OCI-LY7 (cell line): Measurements from ENCODE around the gene AGER. TPM values are rescaled to one million over a fixed set of nuclear protein-coding genes. Genes with fewer than 3 reads are reported as not detected.

Source experiments
- BruUV-seq: library from RNA; stranded (reverse); fragments of 400-500 nt; replicated peaks from 2 replicates; lab custom pipeline; 2021; lab: Mats Ljungman, UMichigan
- CTCF ChIA-PET: fragments of 300-600 bp; sonication (Branson Sonifier 250); formaldehyde crosslinking; loops from one replicate; lab custom pipeline; 2022; ENCODE audit warnings: antibody characterized with exemption; ENCODE audit not compliant: unreplicated experiment; lab: Charles Lee
- POLR2A ChIA-PET: fragments of 300-600 bp; sonication (Branson Sonifier 250); formaldehyde crosslinking; loops from one replicate; lab custom pipeline; 2022; ENCODE audit warnings: antibody characterized with exemption; lab: Charles Lee
- DNase-seq: peaks from one replicate; pipeline ENCODE4 v3.0.0-alpha.2; 2015; ENCODE audit warnings: low spot score
- H2AFZ ChIP-seq: fragments of 200-600 bp; sonication (generic), shearing (Covaris generic); 2 replicates; pipeline ENCODE4 v1.6.1; 2014; ENCODE audit warnings: mild to moderate bottlenecking, antibody characterized with exemption, low read length, moderate library complexity
- H3K27ac ChIP-seq: fragments of 200-600 bp; sonication (generic); 2 replicates; pipeline ENCODE4 v1.5.1; 2014; ENCODE audit warnings: mixed run types, low read depth, mild to moderate bottlenecking, moderate library complexity, low read length, inconsistent platforms; ENCODE audit not compliant: poor library complexity, severe bottlenecking
- H3K36me3 ChIP-seq: fragments of 200-600 bp; sonication (generic); 2 replicates; pipeline ENCODE4 v1.6.1; 2014; ENCODE audit warnings: mild to moderate bottlenecking, antibody characterized with exemption, low read length, moderate library complexity, mixed read lengths; ENCODE audit not compliant: insufficient read depth
- H3K4me1 ChIP-seq: fragments of 200-600 bp; sonication (generic); 2 replicates; pipeline ENCODE4 v1.5.1; 2014; ENCODE audit warnings: mild to moderate bottlenecking, low read length; ENCODE audit not compliant: insufficient read depth, poor library complexity, severe bottlenecking
- H3K4me2 ChIP-seq: fragments of 200-600 bp; sonication (generic); 2 replicates; pipeline ENCODE4 v1.6.1; 2014; ENCODE audit warnings: mild to moderate bottlenecking, low read length
- H3K4me3 ChIP-seq: fragments of 200-600 bp; sonication (generic); 2 replicates; pipeline ENCODE4 v1.5.1; 2014; ENCODE audit warnings: mild to moderate bottlenecking, low read depth, low read length; ENCODE audit not compliant: poor library complexity, severe bottlenecking
- H3K79me2 ChIP-seq: fragments of 200-600 bp; sonication (generic); 2 replicates; pipeline ENCODE4 v1.6.1; 2016; ENCODE audit warnings: low read depth, mild to moderate bottlenecking, low read length, moderate library complexity, mixed read lengths; ENCODE audit not compliant: insufficient read depth
- H3K9me2 ChIP-seq: fragments of 200-600 bp; sonication (generic); 2 replicates; pipeline ENCODE4 v1.6.1; 2016; ENCODE audit warnings: mild to moderate bottlenecking, low read length, mixed read lengths; ENCODE audit not compliant: insufficient read depth
- H3K9me3 ChIP-seq: fragments of 200-600 bp; sonication (generic); 2 replicates; pipeline ENCODE4 v1.6.1; 2014; ENCODE audit warnings: mild to moderate bottlenecking, mixed run types, low read length, mixed read lengths
- H4K20me1 ChIP-seq: fragments of 200-600 bp; sonication (generic); 2 replicates; pipeline ENCODE4 v1.6.1; 2014; ENCODE audit warnings: mild to moderate bottlenecking, antibody characterized with exemption, low read length, moderate library complexity, mixed read lengths; ENCODE audit not compliant: insufficient read depth
- CTCF ChIP-seq: fragments of 200-600 bp; sonication (generic); conservative IDR thresholded peaks from 2 replicates; pipeline ENCODE4 v1.5.1; 2014; ENCODE audit warnings: mild to moderate bottlenecking, antibody characterized with exemption, low read length, moderate library complexity, mixed read lengths
- EZH2phosphoT487 ChIP-seq: fragments of 200-600 bp; sonication (generic); IDR thresholded peaks from 2 replicates; pipeline ENCODE4 v1.6.1; 2018; ENCODE audit warnings: low read depth, borderline replicate concordance, mild to moderate bottlenecking, mixed run types, antibody characterized with exemption, low read length, moderate library complexity, mixed read lengths
- intact Hi-C: fragments of 100-400 bp; cut with micrococcal nuclease; formaldehyde crosslinking; loops from one replicate; pipeline ENCODE4 v1.10.0; 2022; ENCODE audit not compliant: unreplicated experiment
- total RNA-seq, 2 experiments: library from RNA; depleted of rRNA in 1 of 2; stranded (reverse); fragments of >200 nt in 1 of 2; shearing (Covaris generic) in 1 of 2; gene quantifications; 2 replicates each; pipeline ENCODE4 v1.2.3, GENCODE V29; 2014 to 2022

Gene AGER
- total RNA-seq, 2 experiments from 2014 or later = 6.7 to 26.9 TPM

GRCh38 chr6:32189742-32190053 lies 5.6 kb upstream of the AGER start:
- CTCF ChIA-PET = interaction anchor here (0.6 kb wide), 1 partner anchor 330 kb away, joined by 3 read pairs; no protein-coding TSS in a partner anchor
- DNase-seq = no peak
- H3K4me1 ChIP-seq = peaks cover 62% of the 10 kb centered on the region
- no peaks in the 10 kb centered on the region for H3K9me3 ChIP-seq
- TF ChIP-seq CTCF (no peak), EZH2phosphoT487 (no peak)
- no peaks in the 10 kb centered on the region for H3K9me2 ChIP-seq
- BruUV-seq = no TSS peak
- H3K4me3 ChIP-seq = peak overlapping the region; percentile 92
- intact Hi-C loops = no loop called here
- POLR2A ChIA-PET = interaction anchor here (0.8 to 3.3 kb wide), 3 partner anchors 10 to 782 kb away, joined by 3 to 16 read pairs (median 11); partner anchors contain the start of gene AGPAT1
- peak overlapping the region; percentile 79 for H3K27ac ChIP-seq
- H3K36me3 ChIP-seq = peaks cover 30% of the 10 kb centered on the region
- H3K79me2 ChIP-seq = peaks cover 31% of the 10 kb centered on the region; the same call in 1 of the 2 replicates
- no peaks in the 10 kb centered on the region for H4K20me1 ChIP-seq
- peak overlapping the region; percentile 86 for H3K4me2 ChIP-seq
- no peak overlapping the region for H2AFZ ChIP-seq

DNA sequence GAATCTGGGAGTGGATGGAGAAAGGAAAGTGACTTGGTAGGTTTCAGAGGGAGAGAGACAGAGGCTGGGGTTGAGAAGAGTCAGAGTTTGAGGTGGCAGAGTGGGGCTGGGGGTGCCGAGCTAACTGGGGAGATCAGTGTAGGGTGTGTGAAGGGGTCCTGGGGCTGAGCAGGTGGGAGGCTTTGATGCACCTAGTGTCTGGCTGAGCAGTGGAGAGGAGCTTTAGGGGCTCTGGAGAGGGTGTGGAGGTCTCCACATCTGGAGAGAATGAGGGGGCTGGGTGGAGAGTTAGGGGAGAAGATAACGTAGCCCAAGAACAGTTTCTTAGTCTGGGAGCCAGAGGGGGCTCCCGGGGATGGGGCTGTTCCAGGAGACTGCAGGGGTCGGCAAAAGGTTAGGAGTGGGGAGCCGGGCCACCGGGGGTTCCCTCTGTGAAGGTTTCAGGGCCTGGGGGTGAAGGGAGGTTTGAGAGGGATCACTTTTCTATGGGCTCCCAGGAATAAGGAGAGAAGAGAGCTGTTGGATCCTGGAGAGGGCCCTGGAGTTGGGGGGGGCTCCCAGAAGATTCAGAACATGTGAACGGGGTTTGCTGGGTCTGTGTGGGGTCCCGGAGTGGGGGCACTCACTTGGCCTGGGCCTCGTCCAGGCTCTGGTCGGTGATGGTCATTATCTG lies 5.2 kb upstream of the AGER start:
- Histone ChIP-seq H2AFZ (no peak overlapping the region), H4K20me1 (no peaks in the 10 kb centered on the region), H3K36me3 (peaks cover 33% of the 10 kb centered on the region), H3K9me2 (no peaks in the 10 kb centered on the region), H3K79me2 (peaks cover 31% of the 10 kb centered on the region; the same call in 1 of the 2 replicates), H3K4me2 (peak overlapping the region; percentile 86), H3K27ac (peak overlapping the region; percentile 79), H3K9me3 (no peaks in the 10 kb centered on the region), H3K4me1 (peaks cover 57% of the 10 kb centered on the region), H3K4me3 (peak overlapping the region; percentile 92)
- TF ChIP-seq EZH2phosphoT487 (no peak), CTCF (no peak)
- POLR2A ChIA-PET = interaction anchor here (0.8 to 3.3 kb wide), 3 partner anchors 10 to 78 kb away, joined by 3 to 16 read pairs (median 3); partner anchors contain the start of gene AGPAT1
- CTCF ChIA-PET = no interaction called here
- intact Hi-C loops = no loop called here
- no TSS peak for BruUV-seq
- no peak for DNase-seq
